VCaP (cell line): Measurements from ENCODE around the gene CYLD.

Source experiments
- H3K27ac ChIP-seq: fragments of 450-650 bp; 2 replicates; pipeline ENCODE4 v1.5.1; 2017
- TF ChIP-seq, protein P1 (sequence below): fragments of 450-650 bp; conservative IDR thresholded peaks from 2 replicates; pipeline ENCODE4 v1.5.1; 2017; ENCODE audit warnings: mild to moderate bottlenecking, moderate library complexity

CYLD gene

DNA sequence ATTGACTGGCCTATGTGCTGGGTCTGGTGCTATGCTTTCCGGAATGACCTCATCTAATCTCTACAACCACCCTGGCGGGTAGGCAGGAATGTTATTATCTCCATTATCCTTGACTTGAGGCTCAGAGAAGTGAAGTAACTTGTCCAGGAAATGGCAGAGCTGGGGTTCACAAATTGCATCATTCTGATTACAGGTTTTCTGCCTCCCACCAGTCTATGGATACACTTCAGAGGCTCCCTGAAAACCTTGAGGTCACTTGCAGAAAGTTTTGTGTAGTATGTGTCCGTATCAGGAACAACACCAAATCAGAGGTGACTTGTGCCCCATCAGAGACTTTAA is 29.4 kb upstream of the CYLD start:
- H3K27ac ChIP-seq = no peak overlapping the region
- TF ChIP-seq, protein P1, sequence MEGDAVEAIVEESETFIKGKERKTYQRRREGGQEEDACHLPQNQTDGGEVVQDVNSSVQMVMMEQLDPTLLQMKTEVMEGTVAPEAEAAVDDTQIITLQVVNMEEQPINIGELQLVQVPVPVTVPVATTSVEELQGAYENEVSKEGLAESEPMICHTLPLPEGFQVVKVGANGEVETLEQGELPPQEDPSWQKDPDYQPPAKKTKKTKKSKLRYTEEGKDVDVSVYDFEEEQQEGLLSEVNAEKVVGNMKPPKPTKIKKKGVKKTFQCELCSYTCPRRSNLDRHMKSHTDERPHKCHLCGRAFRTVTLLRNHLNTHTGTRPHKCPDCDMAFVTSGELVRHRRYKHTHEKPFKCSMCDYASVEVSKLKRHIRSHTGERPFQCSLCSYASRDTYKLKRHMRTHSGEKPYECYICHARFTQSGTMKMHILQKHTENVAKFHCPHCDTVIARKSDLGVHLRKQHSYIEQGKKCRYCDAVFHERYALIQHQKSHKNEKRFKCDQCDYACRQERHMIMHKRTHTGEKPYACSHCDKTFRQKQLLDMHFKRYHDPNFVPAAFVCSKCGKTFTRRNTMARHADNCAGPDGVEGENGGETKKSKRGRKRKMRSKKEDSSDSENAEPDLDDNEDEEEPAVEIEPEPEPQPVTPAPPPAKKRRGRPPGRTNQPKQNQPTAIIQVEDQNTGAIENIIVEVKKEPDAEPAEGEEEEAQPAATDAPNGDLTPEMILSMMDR = no peak

DNA sequence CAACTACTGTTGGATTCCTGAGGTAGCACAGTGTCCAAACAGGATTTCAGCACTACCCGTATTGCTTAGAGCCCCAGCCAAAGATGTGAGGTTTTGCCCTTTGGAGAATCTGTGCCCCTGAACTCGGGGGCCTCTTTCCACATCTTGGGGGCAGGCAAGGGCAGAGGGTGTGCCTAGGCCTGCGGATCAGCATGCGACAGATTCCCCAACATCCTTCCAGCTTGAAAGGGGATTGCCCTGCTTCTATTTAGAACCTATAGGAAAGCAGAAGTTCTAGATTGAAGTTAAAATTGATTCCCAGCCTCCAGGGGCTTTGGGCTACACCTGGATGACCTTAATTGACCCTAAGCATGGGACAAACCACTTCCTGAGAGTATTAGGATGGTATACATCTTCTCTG is 28.9 kb upstream of the CYLD start:
- TF ChIP-seq, protein P1 = no peak

DNA sequence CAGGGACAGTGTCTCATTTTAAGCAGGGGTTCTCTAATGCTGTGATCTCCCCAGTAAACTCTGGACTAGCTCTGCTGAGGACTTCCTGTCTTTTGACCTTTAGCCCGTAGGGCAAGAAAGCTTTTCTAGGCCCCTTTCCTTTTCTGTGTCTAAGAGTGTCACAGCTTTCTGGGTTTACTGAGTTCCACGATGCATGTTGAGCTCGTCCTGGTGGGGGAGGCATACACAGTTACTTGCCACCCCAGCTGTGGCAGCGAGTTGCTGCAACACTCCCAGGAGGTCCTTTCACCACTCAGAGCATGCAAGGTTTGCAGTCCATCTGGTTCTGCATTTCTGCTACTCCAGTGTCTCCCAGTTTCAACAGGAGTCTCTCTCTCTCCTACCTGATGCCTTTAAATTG is 24.8 kb upstream of the CYLD start:
- TF ChIP-seq, protein P1 = no peak
- no peak overlapping the region for H3K27ac ChIP-seq

More for the DNA sequence above, 28.9 kb upstream of the CYLD start:
- no peak overlapping the region for H3K27ac ChIP-seq

DNA sequence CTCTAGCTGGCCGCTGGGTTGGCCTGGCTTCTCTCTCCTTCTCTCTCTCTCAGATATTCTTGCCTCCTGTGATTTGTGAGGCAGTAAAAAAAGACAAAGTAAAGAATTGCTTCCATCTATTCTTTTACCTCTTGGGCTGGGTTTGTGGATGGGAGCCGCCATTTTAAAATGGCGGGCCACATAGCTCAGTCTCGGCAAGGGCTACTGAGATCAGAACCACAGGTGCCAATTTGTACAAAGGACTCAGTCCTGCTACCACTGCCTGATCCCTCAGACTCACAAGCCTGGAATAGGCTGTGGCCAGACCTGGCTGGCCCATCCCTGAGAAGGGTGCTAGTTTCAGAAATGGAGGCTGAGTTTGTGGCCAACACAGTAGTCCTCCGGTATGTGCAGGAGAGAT is 24.4 kb upstream of the CYLD start:
- no peak overlapping the region for H3K27ac ChIP-seq
- TF ChIP-seq, protein P1 = no peak

DNA sequence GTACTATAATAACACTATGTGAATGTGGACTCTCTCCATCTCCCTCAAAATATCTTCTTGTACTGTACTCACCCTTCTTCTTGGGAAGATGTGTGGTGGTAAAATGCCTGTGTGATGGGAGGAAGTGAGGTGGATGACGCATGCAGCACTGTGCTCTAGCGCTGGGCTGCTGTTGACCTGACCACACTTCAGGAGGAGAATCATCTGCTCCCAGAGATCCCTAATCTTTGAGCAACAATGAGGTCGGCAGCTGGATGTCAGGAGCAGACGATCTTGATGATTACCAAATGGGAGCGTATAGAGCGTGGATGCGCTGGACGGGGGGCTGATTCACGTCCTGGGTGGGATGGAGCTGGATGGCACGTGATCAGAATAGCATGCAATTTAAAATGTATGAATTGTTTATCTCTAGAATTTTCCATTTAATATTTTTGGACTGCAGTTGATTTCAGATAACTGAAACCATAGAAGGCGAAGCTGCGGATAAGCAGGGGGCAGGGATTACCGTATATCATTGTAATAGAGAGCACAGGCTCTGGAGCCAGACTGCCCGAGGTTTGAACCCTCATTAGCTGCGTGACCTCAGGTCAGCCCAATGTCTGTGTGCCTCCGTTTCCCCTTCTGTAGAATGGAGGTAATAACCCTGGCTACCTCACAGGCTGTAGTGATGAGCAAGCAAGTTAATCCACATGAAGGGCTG is 23.7 kb upstream of the CYLD start:
- TF ChIP-seq, protein P1 = no peak
- H3K27ac ChIP-seq = no peak overlapping the region

DNA sequence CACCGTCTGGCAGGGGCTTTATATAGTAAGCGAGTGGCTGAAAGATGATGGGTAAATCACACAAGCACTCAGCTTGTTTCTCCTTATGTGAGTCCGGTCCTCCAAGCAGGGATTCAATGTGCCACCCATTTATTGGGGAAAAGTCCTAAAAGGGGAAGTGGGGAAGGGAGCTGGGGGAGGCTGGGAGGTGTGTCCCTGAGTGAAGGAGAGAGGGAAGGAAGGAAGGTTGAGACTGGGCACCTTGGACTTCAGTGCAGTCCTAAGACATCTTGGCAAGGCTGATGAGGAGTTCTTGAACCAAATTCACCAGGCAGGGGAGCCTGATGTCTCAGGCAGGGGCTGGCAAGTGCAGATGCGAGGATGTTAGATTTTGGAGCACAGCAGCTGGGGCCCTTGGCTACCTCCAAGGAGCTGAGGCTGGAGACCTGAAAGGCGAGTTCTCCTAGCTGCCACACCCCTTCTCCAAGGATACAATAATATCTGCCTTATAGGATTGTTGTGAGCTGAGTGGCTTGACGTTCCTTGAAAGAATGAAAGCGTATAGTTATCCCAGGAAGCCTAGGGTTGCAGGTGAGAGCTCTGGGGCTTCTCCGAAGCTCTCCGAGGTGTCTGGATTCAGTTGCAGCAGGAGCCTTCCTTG is 23.0 kb upstream of the CYLD start:
- H3K27ac ChIP-seq = no peak overlapping the region
- TF ChIP-seq, protein P1 = no peak

DNA sequence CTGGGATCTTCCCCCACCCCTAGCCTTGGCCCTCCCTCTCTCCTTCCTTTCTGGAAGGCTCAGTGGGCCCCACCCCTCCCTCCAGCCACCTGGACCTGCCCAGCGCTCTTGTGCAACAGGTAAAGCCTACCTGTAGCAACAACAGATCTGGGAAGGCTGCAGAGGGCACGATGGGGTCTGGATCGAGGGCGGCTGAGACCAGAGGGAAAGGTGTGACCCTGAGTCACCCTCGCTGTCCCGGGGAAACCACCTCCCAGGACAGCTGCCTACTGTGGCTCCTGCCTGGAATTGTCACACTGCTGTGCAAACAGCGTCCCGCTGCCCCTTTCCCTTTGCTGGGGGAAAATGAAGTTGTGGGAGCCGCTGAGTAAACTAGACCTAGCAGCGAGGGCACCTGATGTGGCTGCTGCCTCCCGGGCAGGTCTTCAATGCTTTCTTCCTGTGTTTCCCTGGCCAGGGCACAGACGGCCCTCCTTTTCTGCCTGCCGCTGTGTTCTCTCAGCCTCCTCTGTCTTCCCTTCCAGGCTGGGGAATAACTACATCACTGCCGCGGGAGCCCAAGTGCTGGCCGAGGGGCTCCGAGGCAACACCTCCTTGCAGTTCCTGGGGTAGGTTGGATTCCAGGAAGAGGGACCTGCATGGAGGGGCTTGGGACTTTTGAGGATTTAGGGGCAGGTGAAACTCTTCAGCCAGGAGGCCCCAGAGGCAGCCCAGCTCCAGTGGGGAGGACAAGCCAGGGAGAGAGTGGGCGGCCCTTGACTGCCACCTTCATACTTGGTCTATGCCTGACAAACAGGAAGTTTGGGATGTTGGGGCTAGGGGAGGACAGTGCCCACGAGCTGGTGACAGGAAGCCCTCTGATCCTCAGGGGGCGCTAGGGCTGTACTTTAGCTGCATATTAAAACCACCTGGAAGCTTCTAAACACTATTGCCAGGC is 22.2 kb upstream of the CYLD start:
- no peak overlapping the region for H3K27ac ChIP-seq
- TF ChIP-seq, protein P1 = no peak
